H1 (cell line): ENCODE data around the gene RNF157. TPM values are rescaled to one million over a fixed set of nuclear protein-coding genes. Genes with fewer than 3 reads are reported as not detected.

Source experiments
- CTCF ChIA-PET: fragments of 300-600 bp; sonication (Branson Sonifier 250); formaldehyde crosslinking; loops from one replicate; lab custom pipeline; 2021; ENCODE audit not compliant: partially characterized antibody; lab: Charles Lee
- POLR2A ChIA-PET: fragments of 300-600 bp; sonication (Branson Sonifier 250); formaldehyde crosslinking; loops from one replicate; lab custom pipeline; 2021; ENCODE audit warnings: inconsistent platforms; ENCODE audit not compliant: partially characterized antibody; lab: Charles Lee
- DNase-seq, 2 experiments: peaks; one replicate each; pipeline versions ENCODE4 v3.0.0 to v3.0.0-alpha.2; 2010 to 2022; ENCODE audit warnings: low spot score in 2 of 2, low read depth in 1 of 2, mixed read lengths in 1 of 2
- FAIRE-seq: peaks from 2 replicates; lab custom pipeline; 2011; peaks lifted over from hg19 to GRCh38; lab: Jason Lieb, UNC
- H2AFZ ChIP-seq: 2 replicates; pipeline ENCODE4 v1.8.1; 2012; ENCODE audit warnings: low read length, inconsistent platforms
- H2AK5ac ChIP-seq: 2 replicates; pipeline ENCODE4 v1.6.1; 2013; ENCODE audit warnings: low read depth, low read length
- H2BK120ac ChIP-seq: replicated peaks from 2 replicates; pipeline ENCODE3; 2013; ENCODE audit warnings: low read depth, low read length, inconsistent platforms
- H2BK12ac ChIP-seq: 2 replicates; pipeline ENCODE4 v1.6.1; 2013; ENCODE audit warnings: low read depth, low read length
- H2BK15ac ChIP-seq: 2 replicates; pipeline ENCODE4 v1.6.1; 2013; ENCODE audit warnings: low read length
- H2BK20ac ChIP-seq: 2 replicates; pipeline ENCODE4 v1.6.1; 2013; ENCODE audit warnings: low read length
- H2BK5ac ChIP-seq: 2 replicates; pipeline ENCODE4 v1.6.1; 2013; ENCODE audit warnings: low read depth, low read length
- H3K14ac ChIP-seq: 2 replicates; pipeline ENCODE4 v1.6.1; 2013; ENCODE audit warnings: inconsistent platforms; ENCODE audit not compliant: insufficient read length
- H3K18ac ChIP-seq: 2 replicates; pipeline ENCODE4 v1.6.1; 2013; ENCODE audit warnings: low read length; ENCODE audit errors: extremely low read depth
- H3K23ac ChIP-seq: 2 replicates; pipeline ENCODE4 v1.6.1; 2013; ENCODE audit warnings: inconsistent platforms; ENCODE audit not compliant: insufficient read length
- H3K23me2 ChIP-seq: 2 replicates; pipeline ENCODE4 v1.6.1; 2013; ENCODE audit warnings: low read depth, low read length
- H3K27ac ChIP-seq: 2 replicates; pipeline ENCODE4 v1.6.1; 2011; ENCODE audit warnings: low read depth, low read length, inconsistent platforms
- H3K27me3 ChIP-seq, 4 experiments: replicated peaks in 1 of 4; 1 replicate in 1 of 4; 2 replicates in 3 of 4; pipeline versions ENCODE4 v1.6.1 to v1.8.1; 2011 to 2013; ENCODE audit warnings: low read length in 3 of 4, mild to moderate bottlenecking in 3 of 4, inconsistent platforms in 2 of 4, mixed read lengths in 2 of 4, moderate library complexity in 1 of 4; ENCODE audit not compliant: control insufficient read depth in 3 of 4, insufficient read depth in 3 of 4; ENCODE audit errors: extremely low read depth in 1 of 4
- H3K36me3 ChIP-seq, 4 experiments: 2 replicates each; pipeline versions ENCODE4 v1.6.1 to v1.8.1; 2011 to 2013; ENCODE audit warnings: mild to moderate bottlenecking in 4 of 4, low read length in 3 of 4, moderate library complexity in 2 of 4, control low read depth in 1 of 4, inconsistent platforms in 1 of 4; ENCODE audit not compliant: insufficient read depth in 4 of 4, control insufficient read depth in 2 of 4
- H3K4ac ChIP-seq: replicated peaks from 2 replicates; pipeline ENCODE3; 2013; ENCODE audit warnings: low read length, low read depth, mixed read lengths, inconsistent platforms; ENCODE audit not compliant: insufficient read length
- H3K4me1 ChIP-seq, 4 experiments: replicated peaks in 1 of 4; 1 replicate in 1 of 4; 2 replicates in 3 of 4; pipeline versions ENCODE4 v1.6.1 to v1.8.1; 2011 to 2013; ENCODE audit warnings: low read length in 3 of 4, inconsistent platforms in 2 of 4, mixed read lengths in 1 of 4; ENCODE audit not compliant: insufficient read depth in 4 of 4, control insufficient read depth in 3 of 4
- H3K4me2 ChIP-seq, 2 experiments: 2 replicates each; pipeline versions ENCODE4 v1.6.1 to v1.8.1; 2011 to 2013; ENCODE audit warnings: low read depth in 2 of 2, low read length in 2 of 2, control low read depth in 1 of 2, inconsistent platforms in 1 of 2, mild to moderate bottlenecking in 1 of 2; ENCODE audit not compliant: insufficient read depth in 1 of 2
- H3K4me3 ChIP-seq, 4 experiments: fragments of 200-600, 300-600 bp in 1 of 4; sonication (generic), shearing (Covaris generic), sonication (Bioruptor Twin) in 1 of 4; 2 replicates each; pipeline versions ENCODE4 v1.5.1 to v1.8.1; 2011 to 2016; ENCODE audit warnings: low read length in 4 of 4, low read depth in 3 of 4, control low read depth in 2 of 4, inconsistent platforms in 2 of 4, mild to moderate bottlenecking in 2 of 4, mixed read lengths in 1 of 4, moderate library complexity in 1 of 4; ENCODE audit not compliant: insufficient read depth in 2 of 4; ENCODE audit errors: extremely low read depth in 1 of 4
- H3K56ac ChIP-seq: replicated peaks from 2 replicates; pipeline ENCODE3; 2013; ENCODE audit warnings: low read depth, mild to moderate bottlenecking, mixed read lengths, low read length, inconsistent platforms; ENCODE audit not compliant: insufficient read length
- H3K79me1 ChIP-seq: 2 replicates; pipeline ENCODE4 v1.6.1; 2013; ENCODE audit warnings: low read depth, low read length, control low read depth
- H3K79me2 ChIP-seq, 2 experiments: 2 replicates each; pipeline versions ENCODE4 v1.6.1 to v1.8.1; 2012 to 2013; ENCODE audit warnings: low read length in 2 of 2, mild to moderate bottlenecking in 2 of 2, inconsistent platforms in 1 of 2; ENCODE audit not compliant: insufficient read depth in 2 of 2, control insufficient read depth in 1 of 2
- H3K9ac ChIP-seq, 4 experiments: replicated peaks in 1 of 4; 1 replicate in 1 of 4; 2 replicates in 3 of 4; pipeline versions ENCODE4 v1.6.1 to v1.8.1; 2011 to 2013; ENCODE audit warnings: low read depth in 3 of 4, low read length in 3 of 4, control low read depth in 2 of 4, mild to moderate bottlenecking in 2 of 4, moderate library complexity in 2 of 4, inconsistent platforms in 1 of 4; ENCODE audit errors: extremely low read depth in 1 of 4
- H3K9me3 ChIP-seq, 2 experiments: 2 replicates each; pipeline versions ENCODE4 v1.6.1 to v1.8.1; 2012 to 2013; ENCODE audit warnings: mild to moderate bottlenecking in 2 of 2, moderate library complexity in 2 of 2, control low read depth in 1 of 2, inconsistent platforms in 1 of 2, low read depth in 1 of 2, low read length in 1 of 2, mixed read lengths in 1 of 2; ENCODE audit not compliant: insufficient read depth in 2 of 2
- H4K20me1 ChIP-seq, 2 experiments: replicated peaks in 1 of 2; 2 replicates each; pipeline versions ENCODE3 to v1.8.1; 2011 to 2013; ENCODE audit warnings: inconsistent platforms in 2 of 2, low read length in 2 of 2, mild to moderate bottlenecking in 1 of 2; ENCODE audit not compliant: insufficient read depth in 2 of 2, control insufficient read depth in 1 of 2
- H4K5ac ChIP-seq: 2 replicates; pipeline ENCODE4 v1.6.1; 2013; ENCODE audit warnings: low read length, low read depth, mixed read lengths, inconsistent platforms; ENCODE audit not compliant: insufficient read length
- H4K8ac ChIP-seq: 2 replicates; pipeline ENCODE4 v1.8.0; 2013; ENCODE audit warnings: mild to moderate bottlenecking, moderate library complexity, low read length, inconsistent platforms; ENCODE audit not compliant: insufficient read depth; ENCODE audit errors: extremely low read depth
- H4K91ac ChIP-seq: replicated peaks from 2 replicates; pipeline ENCODE3; 2013; ENCODE audit warnings: low read length, mixed read lengths, inconsistent platforms; ENCODE audit not compliant: insufficient read length
- ASH2L ChIP-seq: fragments of 200-600, 300-600 bp; sonication (generic); IDR thresholded peaks from one replicate; pipeline ENCODE4 v1.7.1; 2017; ENCODE audit warnings: low read length
- CEBPB ChIP-seq: IDR thresholded peaks from 2 replicates; pipeline ENCODE4 v1.6.1; 2012; ENCODE audit warnings: low read depth, low read length
- CHD1 ChIP-seq: IDR thresholded peaks from 2 replicates; pipeline ENCODE4 v1.6.1; 2012; ENCODE audit warnings: low read depth, low read length, improper control_type of control experiment
- CREB1 ChIP-seq: IDR thresholded peaks from 2 replicates; pipeline ENCODE4 v1.6.1; 2012; ENCODE audit warnings: inconsistent platforms
- KDM4A ChIP-seq: IDR thresholded peaks from one replicate; pipeline ENCODE4 v1.7.1; 2012; ENCODE audit warnings: low read depth, mild to moderate bottlenecking, moderate library complexity, low read length, inconsistent platforms; ENCODE audit not compliant: severe bottlenecking
- RBBP5 ChIP-seq: IDR thresholded peaks from 2 replicates; pipeline ENCODE4 v1.7.1; 2012; ENCODE audit warnings: low read depth, mild to moderate bottlenecking, inconsistent platforms, low read length, moderate library complexity, borderline replicate concordance
- RFX5 ChIP-seq: IDR thresholded peaks from 2 replicates; pipeline ENCODE4 v1.6.1; 2011; ENCODE audit warnings: low read depth, low read length, improper control_type of control experiment, borderline replicate concordance
- RXRA ChIP-seq: IDR thresholded peaks from 2 replicates; pipeline ENCODE4 v1.6.1; 2011; ENCODE audit warnings: low read depth, mild to moderate bottlenecking, low read length, moderate library complexity; ENCODE audit not compliant: insufficient read depth
- SP4 ChIP-seq: IDR thresholded peaks from 2 replicates; pipeline ENCODE4 v1.6.1; 2012; ENCODE audit warnings: low read length, inconsistent platforms
- ZNF274 ChIP-seq: IDR thresholded peaks from 2 replicates; pipeline ENCODE4 v1.7.0; 2012; ENCODE audit warnings: low read length, borderline replicate concordance; ENCODE audit errors: extremely low read depth
- WGBS, 2 experiments: shearing (Covaris generic) in 1 of 2; methylation state at CpG; one replicate each; pipeline versions ENCODE4 v1.1.6 to v1.1.7; 2013 to 2015; ENCODE audit warnings: low lambda C conversion rate in 2 of 2, mixed read lengths in 2 of 2, inconsistent platforms in 1 of 2, low coverage in 1 of 2, missing lambda C conversion rate in 1 of 2; ENCODE audit not compliant: insufficient replicate concordance in 2 of 2, insufficient coverage in 1 of 2, insufficient read length in 1 of 2; ENCODE audit errors: extremely low coverage in 1 of 2, missing lambda C conversion rate in 1 of 2; 5-methylcytosine and 5-hydroxymethylcytosine counted together
- polyA plus RNA-seq, 7 experiments: library from polyadenylated mRNA; depleted of rRNA in 3 of 7; stranded (reverse) in 5 of 7; unstranded in 2 of 7; fragments of >200 nt in 5 of 7; fragments of 200-250 nt in 2 of 7; gene quantifications; 1 replicate in 5 of 7; 2 replicates in 1 of 7; 4 replicates in 1 of 7; pipeline versions ENCODE4 v1.2.1 to v1.2.3, GENCODE V29; 2011 to 2013; ENCODE audit warnings: missing spikeins in 2 of 7, mixed read lengths in 2 of 7
- total RNA-seq: library from RNA; stranded (reverse); fragmentation: NEBNext Ultra II Directional; extraction: Animal tissue kit (Norgen Biotek cat#: 25700); gene quantifications from 2 replicates; pipeline ENCODE4 v1.2.1, GENCODE V29; 2021

Gene RNF157
- total and polyA plus RNA-seq, 2 of the 8 experiments (the other 6 are each of a cell fraction or from before 2014, with no cell fraction given), result 13.4 to 16.7 TPM

DNA sequence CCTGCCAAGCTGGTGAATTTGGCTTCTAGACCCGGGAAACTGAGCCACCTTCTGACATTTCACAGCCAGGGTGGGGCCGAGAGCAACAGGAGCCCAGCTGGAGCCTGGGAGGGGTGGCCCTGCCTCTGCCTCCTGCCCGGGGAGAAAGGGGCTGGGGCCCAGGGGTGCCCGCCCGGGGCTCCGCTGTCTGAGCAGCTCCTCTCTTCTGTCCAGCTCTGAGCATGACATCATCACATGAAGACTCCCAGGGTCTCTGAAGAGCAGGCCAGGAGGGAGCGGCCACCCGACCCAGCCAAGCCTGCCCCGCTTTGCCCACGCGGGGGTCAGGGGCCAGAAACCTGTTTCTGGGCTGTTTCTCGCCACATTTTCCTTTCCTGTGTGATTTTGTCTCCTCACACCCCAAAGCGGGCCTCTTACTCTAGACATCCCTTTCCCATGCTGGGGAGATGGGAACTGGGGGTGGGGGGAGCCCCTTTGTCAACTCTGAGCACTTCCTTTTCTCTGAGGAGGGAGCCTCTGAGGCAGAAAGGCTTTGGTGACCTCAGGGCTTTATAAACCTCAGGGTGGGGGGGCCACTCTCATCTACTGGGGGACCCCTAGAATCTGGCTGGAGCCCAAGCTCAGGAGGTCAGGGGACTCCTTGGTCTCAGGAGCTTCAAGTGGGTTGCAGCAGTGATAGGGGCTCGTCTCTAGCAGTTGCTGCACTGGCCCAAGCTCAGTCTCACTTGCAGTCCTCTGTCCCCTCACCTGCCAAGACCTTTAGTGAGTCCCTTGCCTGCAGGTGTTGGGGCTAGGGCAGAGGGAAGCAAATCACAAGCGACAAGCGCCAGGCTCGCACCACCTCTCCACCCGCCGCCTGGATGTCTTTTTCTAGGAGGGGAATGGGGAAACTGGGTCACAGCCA lies 32.5 kb upstream of the RNF157 start:
- no peak overlapping the region for H3K4ac ChIP-seq
- no peak overlapping the region for H2BK120ac ChIP-seq
- no peak for DNase-seq
- ChIA-PET CTCF (interaction anchor here (0.6 to 3.6 kb wide), 15 partner anchors 10 to 412 kb away, joined by 3 to 32 read pairs (median 4); no protein-coding TSS in a partner anchor), POLR2A (interaction anchor here (1.2 to 3.1 kb wide), 9 partner anchors 8 to 187 kb away, joined by 4 to 12 read pairs (median 5); partner anchors contain the start of genes FOXJ1 and UBALD2)
- no peak overlapping the region for H3K9ac ChIP-seq
- peaks cover 0 to 11% of the 10 kb centered on the region in 2 experiments; a peak in 2 of 4 replicates for H3K79me2 ChIP-seq
- H3K4me3 ChIP-seq, result no peak overlapping the region
- no peaks in the 10 kb centered on the region; a peak in 1 of 8 replicates for H3K36me3 ChIP-seq
- no peak overlapping the region for H3K4me2 ChIP-seq
- H3K79me1 ChIP-seq, result no peaks in the 10 kb centered on the region; the same call in 1 of the 2 replicates
- no peak overlapping the region for H2BK20ac ChIP-seq
- H2BK15ac ChIP-seq, result no peak overlapping the region; the same call in 1 of the 2 replicates
- no peaks in the 10 kb centered on the region for H3K9me3 ChIP-seq
- peak overlapping the region; percentile 48; the same call in 1 of the 2 replicates for H4K8ac ChIP-seq
- no peak overlapping the region for H3K56ac ChIP-seq
- WGBS, 2 experiments, result 82% methylated on average over 13 of the region's 19 CpGs; no CpG with 5 or more reads in 1 of the 2 experiments
- no peak overlapping the region for H3K14ac ChIP-seq
- peak overlapping the region; percentile 11; the same call in 1 of the 2 replicates for H3K27ac ChIP-seq
- H4K20me1 ChIP-seq, result peaks cover 0 to 3% of the 10 kb centered on the region in 2 experiments
- H2BK12ac ChIP-seq, result no peak overlapping the region
- H4K91ac ChIP-seq, result peak overlapping the region; percentile 79
- H3K23ac ChIP-seq, result no peak overlapping the region
- H2AFZ ChIP-seq, result no peak overlapping the region
- no peak overlapping the region for H2AK5ac ChIP-seq
- no peaks in the 10 kb centered on the region for H3K27me3 ChIP-seq
- no peak overlapping the region for H4K5ac ChIP-seq
- H3K4me1 ChIP-seq, result peaks cover 3 to 21% (median 16%) of the 10 kb centered on the region in 4 experiments
- peak overlapping the region; percentile 52; the same call in 1 of the 2 replicates for H2BK5ac ChIP-seq
- peak overlapping the region; percentile 78; the same call in 1 of the 2 replicates for H3K18ac ChIP-seq
- no peak for FAIRE-seq
- peaks cover 3% of the 10 kb centered on the region; the same call in 1 of the 2 replicates for H3K23me2 ChIP-seq
- TF ChIP-seq KDM4A (no peak), CEBPB (no peak), ASH2L (no peak), ZNF274 (no peak), RXRA (no peak), RFX5 (no peak), CHD1 (no peak), CREB1 (no peak), SP4 (no peak), RBBP5 (no peak)
